ENCODE results near the gene EXOC4. TPM values are rescaled to one million over a fixed set of nuclear protein-coding genes. Genes with fewer than 3 reads are reported as not detected.

EXOC4 gene
- total RNA-seq, 1 experiment from 2014 or later = 91.9 TPM

- no peak overlapping the region for H3K4me3 Mint-ChIP-seq (ENCODE audit: low read depth, unreplicated experiment)
- no peaks in the 10 kb centered on the region for H3K4me1 Mint-ChIP-seq (ENCODE audit: low read depth, unreplicated experiment)
- CTCF ChIA-PET = no interaction called here
- BruUV-seq (replicated peaks) = no TSS peak
- H3K36me3 Mint-ChIP-seq (ENCODE audit: insufficient read depth, unreplicated experiment) = no peaks in the 10 kb centered on the region
- intact Hi-C loops (cut with micrococcal nuclease; ENCODE audit: unreplicated experiment) = no loop called here
- no peak for DNase-seq
- no peaks in the 10 kb centered on the region for H3K27me3 Mint-ChIP-seq (ENCODE audit: unreplicated experiment)
- no peak overlapping the region for H3K27ac Mint-ChIP-seq (ENCODE audit: unreplicated experiment)
- TF ChIP-seq, protein P1, sequence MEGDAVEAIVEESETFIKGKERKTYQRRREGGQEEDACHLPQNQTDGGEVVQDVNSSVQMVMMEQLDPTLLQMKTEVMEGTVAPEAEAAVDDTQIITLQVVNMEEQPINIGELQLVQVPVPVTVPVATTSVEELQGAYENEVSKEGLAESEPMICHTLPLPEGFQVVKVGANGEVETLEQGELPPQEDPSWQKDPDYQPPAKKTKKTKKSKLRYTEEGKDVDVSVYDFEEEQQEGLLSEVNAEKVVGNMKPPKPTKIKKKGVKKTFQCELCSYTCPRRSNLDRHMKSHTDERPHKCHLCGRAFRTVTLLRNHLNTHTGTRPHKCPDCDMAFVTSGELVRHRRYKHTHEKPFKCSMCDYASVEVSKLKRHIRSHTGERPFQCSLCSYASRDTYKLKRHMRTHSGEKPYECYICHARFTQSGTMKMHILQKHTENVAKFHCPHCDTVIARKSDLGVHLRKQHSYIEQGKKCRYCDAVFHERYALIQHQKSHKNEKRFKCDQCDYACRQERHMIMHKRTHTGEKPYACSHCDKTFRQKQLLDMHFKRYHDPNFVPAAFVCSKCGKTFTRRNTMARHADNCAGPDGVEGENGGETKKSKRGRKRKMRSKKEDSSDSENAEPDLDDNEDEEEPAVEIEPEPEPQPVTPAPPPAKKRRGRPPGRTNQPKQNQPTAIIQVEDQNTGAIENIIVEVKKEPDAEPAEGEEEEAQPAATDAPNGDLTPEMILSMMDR (IDR thresholded peaks at IDR 0.05; ENCODE audit: unreplicated experiment) = no peak
- peaks cover 2% of the 10 kb centered on the region for H3K9me3 Mint-ChIP-seq (ENCODE audit: low read depth, unreplicated experiment)
Measured at GRCh38 chr7:134058521-134058920, 805.6 kb downstream of the EXOC4 start.

- H3K4me3 Mint-ChIP-seq (ENCODE audit: low read depth, unreplicated experiment) = no peak overlapping the region
- H3K4me1 Mint-ChIP-seq (ENCODE audit: low read depth, unreplicated experiment) = no peaks in the 10 kb centered on the region
- peaks cover 2% of the 10 kb centered on the region for H3K9me3 Mint-ChIP-seq (ENCODE audit: low read depth, unreplicated experiment)
- no peak for DNase-seq
- CTCF ChIA-PET = no interaction called here
- intact Hi-C loops (cut with micrococcal nuclease; ENCODE audit: unreplicated experiment) = no loop called here
- H3K36me3 Mint-ChIP-seq (ENCODE audit: insufficient read depth, unreplicated experiment) = no peaks in the 10 kb centered on the region
- no peak overlapping the region for H3K27ac Mint-ChIP-seq (ENCODE audit: unreplicated experiment)
- no TSS peak for BruUV-seq (replicated peaks)
- TF ChIP-seq, protein P1 (IDR thresholded peaks at IDR 0.05; ENCODE audit: unreplicated experiment) = no peak
- H3K27me3 Mint-ChIP-seq (ENCODE audit: unreplicated experiment) = no peaks in the 10 kb centered on the region
Measured at GRCh38 chr7:134058980-134059379, 806.1 kb downstream of the EXOC4 start.

- no peak for DNase-seq
- no TSS peak for BruUV-seq (replicated peaks)
- no peak overlapping the region for H3K27ac Mint-ChIP-seq (ENCODE audit: unreplicated experiment)
- no peaks in the 10 kb centered on the region for H3K9me3 Mint-ChIP-seq (ENCODE audit: low read depth, unreplicated experiment)
- intact Hi-C loops (cut with micrococcal nuclease; ENCODE audit: unreplicated experiment) = no loop called here
- no peak overlapping the region for H3K4me3 Mint-ChIP-seq (ENCODE audit: low read depth, unreplicated experiment)
- CTCF ChIA-PET = no interaction called here
- H3K27me3 Mint-ChIP-seq (ENCODE audit: unreplicated experiment) = no peaks in the 10 kb centered on the region
- H3K36me3 Mint-ChIP-seq (ENCODE audit: insufficient read depth, unreplicated experiment) = no peaks in the 10 kb centered on the region
- no peaks in the 10 kb centered on the region for H3K4me1 Mint-ChIP-seq (ENCODE audit: low read depth, unreplicated experiment)
- TF ChIP-seq, protein P1 (IDR thresholded peaks at IDR 0.05; ENCODE audit: unreplicated experiment) = no peak
Measured at GRCh38 chr7:134059921-134060320, 807.0 kb downstream of the EXOC4 start.

GRCh38 chr7:134060874-134061273, 808.0 kb downstream of the EXOC4 start:
- H3K9me3 Mint-ChIP-seq (ENCODE audit: low read depth, unreplicated experiment) = no peaks in the 10 kb centered on the region
- TF ChIP-seq, protein P1 (IDR thresholded peaks at IDR 0.05; ENCODE audit: unreplicated experiment) = no peak
- BruUV-seq (replicated peaks) = no TSS peak
- H3K27me3 Mint-ChIP-seq (ENCODE audit: unreplicated experiment) = no peaks in the 10 kb centered on the region
- no peaks in the 10 kb centered on the region for H3K4me1 Mint-ChIP-seq (ENCODE audit: low read depth, unreplicated experiment)
- DNase-seq = no peak
- H3K4me3 Mint-ChIP-seq (ENCODE audit: low read depth, unreplicated experiment) = no peak overlapping the region
- intact Hi-C loops (cut with micrococcal nuclease; ENCODE audit: unreplicated experiment) = no loop called here
- CTCF ChIA-PET = no interaction called here
- no peak overlapping the region for H3K27ac Mint-ChIP-seq (ENCODE audit: unreplicated experiment)
- no peaks in the 10 kb centered on the region for H3K36me3 Mint-ChIP-seq (ENCODE audit: insufficient read depth, unreplicated experiment)

Data from Calu3 (cell line).